Fibroblast of skin of scalp (primary cell): ENCODE results near the gene UBE2H.
"Not testable (repeated sequence)": the region's sequence is repeated elsewhere in the genome, so short reads cannot be mapped to it uniquely, and the experiment has no call there.

Experiments
- DNase-seq: peaks from one replicate; pipeline ENCODE4 v3.0.0-alpha.2; 2013

The UBE2H gene

GRCh38 chr7:129907122-129907736, 45.5 kb downstream of the UBE2H start:
- DNase-seq = no peak

- no peak for DNase-seq
Observed at GRCh38 chr7:129906700-129907099, 46.1 kb downstream of the UBE2H start.

- no peak for DNase-seq
Observed at GRCh38 chr7:129903935-129904334, 48.8 kb downstream of the UBE2H start.

- DNase-seq = no peak
Observed at GRCh38 chr7:129902788-129903422, 49.9 kb downstream of the UBE2H start.

GRCh38 chr7:129898502-129899160, 54.1 kb downstream of the UBE2H start:
- DNase-seq = no peak

GRCh38 chr7:129898007-129898406, 54.8 kb downstream of the UBE2H start:
- DNase-seq = no peak

- DNase-seq = peak; percentile 22
Observed at GRCh38 chr7:129896568-129897382, 56.0 kb downstream of the UBE2H start.

- DNase-seq = not testable (repeated sequence)
Observed at GRCh38 chr7:129894184-129894583, 58.6 kb downstream of the UBE2H start.

GRCh38 chr7:129890090-129890489, 62.7 kb downstream of the UBE2H start:
- no peak for DNase-seq

- DNase-seq = no peak
Observed at GRCh38 chr7:129889133-129889844, 63.5 kb downstream of the UBE2H start.

GRCh38 chr7:129887865-129888264, 64.9 kb downstream of the UBE2H start:
- DNase-seq = no peak

- no peak for DNase-seq
Observed at GRCh38 chr7:129886818-129887186, 66.0 kb downstream of the UBE2H start.

- no peak for DNase-seq
Observed at GRCh38 chr7:129886167-129886817, 66.5 kb downstream of the UBE2H start.

GRCh38 chr7:129884495-129884894, 68.3 kb downstream of the UBE2H start:
- no peak for DNase-seq

- no peak for DNase-seq
Observed at GRCh38 chr7:129883151-129883550, 69.6 kb downstream of the UBE2H start.

- peak; percentile 53 for DNase-seq
Observed at GRCh38 chr7:129882531-129882930, 70.2 kb downstream of the UBE2H start.

- no peak for DNase-seq
Observed at GRCh38 chr7:129877146-129877792, 75.5 kb downstream of the UBE2H start.

GRCh38 chr7:129875745-129876411, 76.9 kb downstream of the UBE2H start:
- peak; percentile 21 for DNase-seq

- no peak for DNase-seq
Observed at GRCh38 chr7:129875160-129875559, 77.6 kb downstream of the UBE2H start.

GRCh38 chr7:129874722-129875121, 78.0 kb downstream of the UBE2H start:
- no peak for DNase-seq

- no peak for DNase-seq
Observed at GRCh38 chr7:129872054-129872453, 80.7 kb downstream of the UBE2H start.
